ENCODE measurements around the gene ASAP2. TPM values are rescaled to one million over a fixed set of nuclear protein-coding genes. Genes with fewer than 3 reads are reported as not detected.

Gene ASAP2
- total RNA-seq, 2 experiments from 2014 or later: 0.16 TPM; not detected in 1

DNA sequence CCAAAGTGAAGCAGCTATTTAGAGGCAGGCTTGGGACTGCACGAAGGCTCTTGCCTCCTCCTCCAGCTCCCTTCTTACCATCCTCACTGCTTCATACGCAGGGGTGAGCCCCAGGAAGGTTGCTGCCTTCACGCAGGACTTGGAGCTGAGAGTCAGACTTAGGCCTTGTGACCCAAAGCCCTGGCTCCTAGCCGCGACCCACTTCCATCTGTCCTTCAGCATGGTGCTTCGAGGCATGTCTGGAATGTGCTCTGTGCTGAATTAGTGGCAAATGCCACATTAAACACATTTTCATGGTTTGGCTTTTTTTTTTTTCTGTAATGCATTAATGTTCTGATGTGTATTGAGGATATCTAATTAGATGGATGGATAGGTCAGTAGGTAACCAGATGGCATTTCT, 179.2 kb downstream of the ASAP2 start:
- Histone ChIP-seq H3K4me3 (ENCODE audit: low read length) (no peak overlapping the region), H3K27ac (ENCODE audit: low read depth in 1 of 2, low read length in 2 of 2) (no peak overlapping the region), H3K4me1 (ENCODE audit: insufficient read depth, low read length) (no peaks in the 10 kb centered on the region), H3K36me3 (ENCODE audit: insufficient read depth, low read length) (no peaks in the 10 kb centered on the region), H3K9me3 (ENCODE audit: control insufficient read depth in 1 of 2, insufficient read depth in 1 of 2, low read length in 2 of 2) (no peaks in the 10 kb centered on the region), H3K27me3 (ENCODE audit: control insufficient read depth in 1 of 2, insufficient read depth in 2 of 2, low read length in 2 of 2) (no peaks in the 10 kb centered on the region)
- no peak for DNase-seq
- ChIA-PET POLR2A (no interaction called here), CTCF (no interaction called here)
- no peaks in the 10 kb centered on the region for H3K4me1 Mint-ChIP-seq (ENCODE audit: low read depth)
- no peaks in the 10 kb centered on the region for H3K27me3 Mint-ChIP-seq
- H3K27ac Mint-ChIP-seq: no peak overlapping the region
- H3K4me3 Mint-ChIP-seq: no peak overlapping the region
- intact Hi-C loops (cut with DNase I, micrococcal nuclease): no loop called here
- TF ChIP-seq, protein P1, sequence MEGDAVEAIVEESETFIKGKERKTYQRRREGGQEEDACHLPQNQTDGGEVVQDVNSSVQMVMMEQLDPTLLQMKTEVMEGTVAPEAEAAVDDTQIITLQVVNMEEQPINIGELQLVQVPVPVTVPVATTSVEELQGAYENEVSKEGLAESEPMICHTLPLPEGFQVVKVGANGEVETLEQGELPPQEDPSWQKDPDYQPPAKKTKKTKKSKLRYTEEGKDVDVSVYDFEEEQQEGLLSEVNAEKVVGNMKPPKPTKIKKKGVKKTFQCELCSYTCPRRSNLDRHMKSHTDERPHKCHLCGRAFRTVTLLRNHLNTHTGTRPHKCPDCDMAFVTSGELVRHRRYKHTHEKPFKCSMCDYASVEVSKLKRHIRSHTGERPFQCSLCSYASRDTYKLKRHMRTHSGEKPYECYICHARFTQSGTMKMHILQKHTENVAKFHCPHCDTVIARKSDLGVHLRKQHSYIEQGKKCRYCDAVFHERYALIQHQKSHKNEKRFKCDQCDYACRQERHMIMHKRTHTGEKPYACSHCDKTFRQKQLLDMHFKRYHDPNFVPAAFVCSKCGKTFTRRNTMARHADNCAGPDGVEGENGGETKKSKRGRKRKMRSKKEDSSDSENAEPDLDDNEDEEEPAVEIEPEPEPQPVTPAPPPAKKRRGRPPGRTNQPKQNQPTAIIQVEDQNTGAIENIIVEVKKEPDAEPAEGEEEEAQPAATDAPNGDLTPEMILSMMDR (IDR thresholded peaks at IDR 0.05): no peak
- no peak for ATAC-seq (ENCODE audit: poor library complexity)
- no peaks in the 10 kb centered on the region for H3K36me3 Mint-ChIP-seq (ENCODE audit: low read depth)
- H3K9me3 Mint-ChIP-seq: no peaks in the 10 kb centered on the region

DNA sequence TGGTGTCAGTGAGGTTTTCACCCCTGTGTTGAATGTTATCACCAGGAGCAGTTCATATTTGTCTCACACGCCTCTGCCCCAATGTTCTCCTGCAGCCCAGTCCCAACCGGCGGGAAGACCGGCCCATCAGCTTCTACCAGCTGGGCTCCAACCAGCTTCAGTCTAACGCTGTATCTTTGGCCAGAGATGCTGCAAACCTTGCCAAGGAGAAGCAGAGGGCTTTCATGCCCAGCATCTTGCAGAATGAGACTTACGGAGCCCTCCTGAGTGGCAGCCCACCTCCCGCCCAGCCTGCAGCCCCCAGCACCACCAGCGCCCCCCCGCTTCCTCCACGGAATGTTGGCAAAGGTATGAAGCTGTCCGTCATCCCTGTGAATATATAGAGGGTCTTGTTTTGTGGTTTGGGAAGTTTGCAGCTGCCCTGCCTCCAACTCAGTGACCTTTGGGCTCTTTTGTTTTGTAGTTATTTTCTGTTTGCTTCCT, 181.6 kb downstream of the ASAP2 start:
- Mint-ChIP-seq H3K36me3 (ENCODE audit: low read depth) (no peaks in the 10 kb centered on the region), H3K27me3 (no peaks in the 10 kb centered on the region), H3K9me3 (no peaks in the 10 kb centered on the region), H3K27ac (no peak overlapping the region), H3K4me1 (ENCODE audit: low read depth) (no peaks in the 10 kb centered on the region), H3K4me3 (no peak overlapping the region)
- no peaks in the 10 kb centered on the region for H3K27me3 ChIP-seq (ENCODE audit: control insufficient read depth in 1 of 2, insufficient read depth in 2 of 2, low read length in 2 of 2)
- POLR2A ChIA-PET: no interaction called here
- intact Hi-C loops (cut with DNase I, micrococcal nuclease): no loop called here
- H3K9me3 ChIP-seq (ENCODE audit: control insufficient read depth in 1 of 2, insufficient read depth in 1 of 2, low read length in 2 of 2): no peaks in the 10 kb centered on the region
- ATAC-seq (ENCODE audit: poor library complexity): no peak
- DNase-seq: no peak
- H3K4me1 ChIP-seq (ENCODE audit: insufficient read depth, low read length): no peaks in the 10 kb centered on the region
- TF ChIP-seq, protein P1 (IDR thresholded peaks at IDR 0.05): no peak
- no peaks in the 10 kb centered on the region for H3K36me3 ChIP-seq (ENCODE audit: insufficient read depth, low read length)
- no peak overlapping the region for H3K27ac ChIP-seq (ENCODE audit: low read depth in 1 of 2, low read length in 2 of 2)
- no peak overlapping the region for H3K4me3 ChIP-seq (ENCODE audit: low read length)
- CTCF ChIA-PET: no interaction called here

DNA sequence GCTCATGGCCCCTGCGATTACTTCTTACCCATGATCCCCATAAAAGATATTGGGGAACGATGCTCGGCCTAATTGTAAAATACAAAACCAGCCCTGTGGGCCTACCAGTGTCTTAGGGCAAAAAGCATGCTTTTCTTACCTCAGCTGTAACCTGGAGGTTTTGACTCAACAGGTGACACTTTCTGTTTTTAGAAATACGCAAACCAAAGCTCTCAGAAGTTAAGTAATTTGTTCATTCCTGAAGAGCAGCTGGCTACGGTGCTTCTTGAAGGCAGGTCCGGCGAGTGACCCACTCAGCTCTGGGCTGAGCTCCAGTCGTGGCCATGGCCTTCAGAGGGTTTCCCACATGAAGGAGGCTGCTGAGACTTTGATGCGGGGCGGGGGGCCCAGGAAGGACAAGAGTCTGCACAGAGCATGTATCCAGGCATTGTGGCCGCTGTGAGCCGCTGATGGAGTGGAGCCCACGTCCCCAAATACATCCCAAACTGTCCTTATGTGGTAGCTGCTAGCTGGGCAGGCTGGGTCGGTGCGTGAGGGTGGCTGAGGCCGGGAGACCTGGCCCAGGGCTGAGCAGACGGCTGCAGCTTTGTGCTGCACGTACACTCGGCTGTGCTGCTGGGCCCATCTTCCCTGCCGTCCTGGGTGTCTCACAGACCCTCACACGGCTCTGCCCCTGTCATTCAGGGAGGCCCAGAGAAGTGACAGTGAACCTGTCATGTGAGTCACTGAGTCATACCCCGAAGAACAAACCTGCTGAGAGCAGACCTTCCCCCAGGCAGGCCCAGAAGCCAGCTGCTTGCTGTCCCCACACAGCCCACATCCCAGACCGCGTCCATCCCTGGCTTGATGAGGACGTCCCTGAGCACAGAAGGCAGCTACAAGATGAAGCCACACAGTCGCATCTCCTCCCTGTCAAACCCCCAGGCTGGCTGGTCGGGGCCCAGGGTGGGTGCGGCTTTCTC, 182.6 kb downstream of the ASAP2 start:
- H3K4me1 ChIP-seq (ENCODE audit: insufficient read depth, low read length): no peaks in the 10 kb centered on the region
- Mint-ChIP-seq H3K4me1 (ENCODE audit: low read depth) (no peaks in the 10 kb centered on the region), H3K4me3 (no peak overlapping the region), H3K36me3 (ENCODE audit: low read depth) (no peaks in the 10 kb centered on the region), H3K27me3 (no peaks in the 10 kb centered on the region), H3K27ac (no peak overlapping the region), H3K9me3 (no peaks in the 10 kb centered on the region)
- no peaks in the 10 kb centered on the region for H3K9me3 ChIP-seq (ENCODE audit: control insufficient read depth in 1 of 2, insufficient read depth in 1 of 2, low read length in 2 of 2)
- DNase-seq: no peak
- ChIA-PET CTCF (no interaction called here), POLR2A (no interaction called here)
- H3K36me3 ChIP-seq (ENCODE audit: insufficient read depth, low read length): no peaks in the 10 kb centered on the region
- H3K4me3 ChIP-seq (ENCODE audit: low read length): no peak overlapping the region
- intact Hi-C loops (cut with DNase I, micrococcal nuclease): no loop called here
- H3K27ac ChIP-seq (ENCODE audit: low read depth in 1 of 2, low read length in 2 of 2): no peak overlapping the region
- ATAC-seq (ENCODE audit: poor library complexity): no peak
- H3K27me3 ChIP-seq (ENCODE audit: control insufficient read depth in 1 of 2, insufficient read depth in 2 of 2, low read length in 2 of 2): no peaks in the 10 kb centered on the region
- TF ChIP-seq, protein P1 (IDR thresholded peaks at IDR 0.05): no peak
